Measurements from ENCODE around the gene CDC5L.

DNA sequence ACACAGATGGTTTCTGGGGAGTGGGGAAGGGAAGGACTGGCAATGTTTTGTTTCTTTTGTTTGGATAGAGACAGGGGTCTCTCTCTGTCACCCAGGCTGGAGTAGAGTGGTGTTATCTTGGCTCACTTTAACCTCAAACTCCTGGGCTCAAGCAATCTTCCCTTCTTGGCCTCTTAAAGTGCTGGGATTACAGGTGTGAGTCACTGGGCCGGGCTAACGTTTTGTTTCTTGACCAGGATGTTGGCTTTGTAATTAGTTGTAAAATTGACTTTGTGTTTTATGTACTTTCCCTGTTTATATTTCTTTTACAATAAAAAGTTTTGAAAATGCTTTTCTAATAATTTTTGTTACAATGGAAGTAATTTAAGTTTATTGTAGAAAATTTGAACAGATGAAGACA is 34.2 kb upstream of the CDC5L start:
- TF ChIP-seq, protein P1, sequence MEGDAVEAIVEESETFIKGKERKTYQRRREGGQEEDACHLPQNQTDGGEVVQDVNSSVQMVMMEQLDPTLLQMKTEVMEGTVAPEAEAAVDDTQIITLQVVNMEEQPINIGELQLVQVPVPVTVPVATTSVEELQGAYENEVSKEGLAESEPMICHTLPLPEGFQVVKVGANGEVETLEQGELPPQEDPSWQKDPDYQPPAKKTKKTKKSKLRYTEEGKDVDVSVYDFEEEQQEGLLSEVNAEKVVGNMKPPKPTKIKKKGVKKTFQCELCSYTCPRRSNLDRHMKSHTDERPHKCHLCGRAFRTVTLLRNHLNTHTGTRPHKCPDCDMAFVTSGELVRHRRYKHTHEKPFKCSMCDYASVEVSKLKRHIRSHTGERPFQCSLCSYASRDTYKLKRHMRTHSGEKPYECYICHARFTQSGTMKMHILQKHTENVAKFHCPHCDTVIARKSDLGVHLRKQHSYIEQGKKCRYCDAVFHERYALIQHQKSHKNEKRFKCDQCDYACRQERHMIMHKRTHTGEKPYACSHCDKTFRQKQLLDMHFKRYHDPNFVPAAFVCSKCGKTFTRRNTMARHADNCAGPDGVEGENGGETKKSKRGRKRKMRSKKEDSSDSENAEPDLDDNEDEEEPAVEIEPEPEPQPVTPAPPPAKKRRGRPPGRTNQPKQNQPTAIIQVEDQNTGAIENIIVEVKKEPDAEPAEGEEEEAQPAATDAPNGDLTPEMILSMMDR (IDR thresholded peaks at IDR 0.05): no peak
- TF ChIP-seq POLR2A (IDR thresholded peaks at IDR 0.05): no peak

Data from esophagus squamous epithelium (tissue), 4 donors.